Measurements from ENCODE around the gene AFMID. TPM values are rescaled to one million over a fixed set of nuclear protein-coding genes. Genes with fewer than 3 reads are reported as not detected.
A peak's percentile ranks its signal among the peaks of the same experiment; 100 is the strongest.

Gene AFMID
- polyA plus RNA-seq, 3 donors = 7.1 to 45.7 (median 14.2) TPM

DNA sequence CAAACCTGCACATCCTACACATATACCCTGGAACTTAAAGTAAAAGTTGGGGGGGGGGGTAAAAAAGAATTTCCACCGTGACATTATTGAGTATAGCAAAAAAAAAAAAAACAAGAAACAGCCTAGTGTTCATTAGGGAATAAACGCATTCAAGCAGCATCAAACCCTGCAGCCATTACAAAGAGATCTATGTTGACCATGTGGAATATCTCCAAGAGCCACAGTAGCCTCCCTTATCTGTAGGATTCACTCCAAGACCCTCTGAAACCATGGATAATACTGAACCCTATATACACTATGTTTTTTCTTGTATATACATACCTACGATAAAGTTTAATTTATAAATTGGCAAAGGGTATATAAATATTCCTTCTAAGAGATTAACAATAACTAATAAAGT, 21.3 kb downstream of the AFMID start:
- Histone ChIP-seq H3K79me2 (ENCODE audit: insufficient read depth, low read length) (no peaks in the 10 kb centered on the region), H2AFZ (ENCODE audit: insufficient read depth, low read depth, low read length, poor library complexity, severe bottlenecking) (no peak overlapping the region), H3K4me3 (replicated peaks in 1 of 3; ENCODE audit: low read depth in 2 of 3, low read length in 3 of 3) (no peak overlapping the region), H3K27me3 (ENCODE audit: control insufficient read depth in 2 of 2, insufficient read depth in 2 of 2, low read length in 2 of 2) (no peaks in the 10 kb centered on the region), H3K4me2 (replicated peaks; ENCODE audit: extremely low read depth, low read length, poor library complexity, severe bottlenecking) (no peak overlapping the region), H3K9ac (ENCODE audit: insufficient read depth, low read length, poor library complexity, severe bottlenecking) (no peak overlapping the region), H3K27ac (ENCODE audit: low read depth in 1 of 2, low read length in 2 of 2) (no peak overlapping the region), H3K4me1 (ENCODE audit: control insufficient read depth in 1 of 2, insufficient read depth in 2 of 2, low read length in 2 of 2) (no peaks in the 10 kb centered on the region), H3K36me3 (replicated peaks in 1 of 2; ENCODE audit: control insufficient read depth in 1 of 2, insufficient read depth in 2 of 2, low read length in 2 of 2) (peaks cover 2 to 7% of the 10 kb centered on the region in 2 donors), H3K9me3 (replicated peaks in 1 of 2; ENCODE audit: control insufficient read depth in 1 of 2, insufficient read depth in 1 of 2, low read length in 2 of 2) (no peaks in the 10 kb centered on the region), H4K20me1 (ENCODE audit: insufficient read depth, low read length) (no peaks in the 10 kb centered on the region)
- H3K9me3 Mint-ChIP-seq = no peaks in the 10 kb centered on the region
- H3K4me3 Mint-ChIP-seq = no peak overlapping the region
- no CpG with 5 or more reads among the region's 3 CpGs for WGBS (ENCODE audit: insufficient coverage)
- no peak for DNase-seq
- TF ChIP-seq, protein P1, sequence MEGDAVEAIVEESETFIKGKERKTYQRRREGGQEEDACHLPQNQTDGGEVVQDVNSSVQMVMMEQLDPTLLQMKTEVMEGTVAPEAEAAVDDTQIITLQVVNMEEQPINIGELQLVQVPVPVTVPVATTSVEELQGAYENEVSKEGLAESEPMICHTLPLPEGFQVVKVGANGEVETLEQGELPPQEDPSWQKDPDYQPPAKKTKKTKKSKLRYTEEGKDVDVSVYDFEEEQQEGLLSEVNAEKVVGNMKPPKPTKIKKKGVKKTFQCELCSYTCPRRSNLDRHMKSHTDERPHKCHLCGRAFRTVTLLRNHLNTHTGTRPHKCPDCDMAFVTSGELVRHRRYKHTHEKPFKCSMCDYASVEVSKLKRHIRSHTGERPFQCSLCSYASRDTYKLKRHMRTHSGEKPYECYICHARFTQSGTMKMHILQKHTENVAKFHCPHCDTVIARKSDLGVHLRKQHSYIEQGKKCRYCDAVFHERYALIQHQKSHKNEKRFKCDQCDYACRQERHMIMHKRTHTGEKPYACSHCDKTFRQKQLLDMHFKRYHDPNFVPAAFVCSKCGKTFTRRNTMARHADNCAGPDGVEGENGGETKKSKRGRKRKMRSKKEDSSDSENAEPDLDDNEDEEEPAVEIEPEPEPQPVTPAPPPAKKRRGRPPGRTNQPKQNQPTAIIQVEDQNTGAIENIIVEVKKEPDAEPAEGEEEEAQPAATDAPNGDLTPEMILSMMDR (IDR thresholded peaks at IDR 0.05) = no peak
- peaks cover 12% of the 10 kb centered on the region in 2 donors for H3K36me3 Mint-ChIP-seq
- H3K27ac Mint-ChIP-seq = no peak overlapping the region
- intact Hi-C loops (cut with micrococcal nuclease) = no loop called here
- no peaks in the 10 kb centered on the region for H3K4me1 Mint-ChIP-seq
- H3K27me3 Mint-ChIP-seq (ENCODE audit: low read depth in 3 of 3) = peaks cover 0 to 5% (median 3%) of the 10 kb centered on the region in 3 donors

DNA sequence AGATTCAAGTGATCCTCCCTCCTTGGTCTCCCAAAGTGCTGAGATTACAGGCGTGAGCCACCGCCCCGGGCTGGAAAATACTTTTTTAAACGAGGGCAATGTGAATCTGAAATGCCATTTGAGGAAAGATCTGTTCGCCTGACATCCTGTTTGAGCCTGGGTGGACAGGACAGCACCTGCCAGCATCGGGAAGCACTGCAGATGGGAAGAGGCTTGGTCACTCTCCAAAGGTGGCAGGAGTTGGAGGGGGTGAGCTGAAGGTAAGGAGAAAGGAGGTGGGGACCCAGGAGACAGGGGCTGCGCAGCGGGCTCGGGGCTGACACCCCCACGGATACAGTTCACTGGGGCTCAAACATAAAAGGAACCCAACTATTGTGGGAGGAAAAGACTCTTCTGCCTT, 22.9 kb downstream of the AFMID start:
- Histone ChIP-seq H3K9ac (ENCODE audit: insufficient read depth, low read length, poor library complexity, severe bottlenecking) (no peak overlapping the region), H3K4me3 (replicated peaks in 1 of 3; ENCODE audit: low read depth in 2 of 3, low read length in 3 of 3) (no peak overlapping the region), H3K79me2 (ENCODE audit: insufficient read depth, low read length) (peaks cover 11% of the 10 kb centered on the region), H3K4me1 (ENCODE audit: control insufficient read depth in 1 of 2, insufficient read depth in 2 of 2, low read length in 2 of 2) (peaks cover 13 to 15% of the 10 kb centered on the region in 2 donors), H3K4me2 (replicated peaks; ENCODE audit: extremely low read depth, low read length, poor library complexity, severe bottlenecking) (no peak overlapping the region), H3K36me3 (replicated peaks in 1 of 2; ENCODE audit: control insufficient read depth in 1 of 2, insufficient read depth in 2 of 2, low read length in 2 of 2) (peaks cover 0 to 3% of the 10 kb centered on the region in 2 donors), H4K20me1 (ENCODE audit: insufficient read depth, low read length) (no peaks in the 10 kb centered on the region), H2AFZ (ENCODE audit: insufficient read depth, low read depth, low read length, poor library complexity, severe bottlenecking) (no peak overlapping the region), H3K27me3 (ENCODE audit: control insufficient read depth in 2 of 2, insufficient read depth in 2 of 2, low read length in 2 of 2) (no peaks in the 10 kb centered on the region), H3K9me3 (replicated peaks in 1 of 2; ENCODE audit: control insufficient read depth in 1 of 2, insufficient read depth in 1 of 2, low read length in 2 of 2) (no peaks in the 10 kb centered on the region), H3K27ac (ENCODE audit: low read depth in 1 of 2, low read length in 2 of 2) (no peak overlapping the region)
- WGBS (ENCODE audit: insufficient coverage) = 91% methylated on average over 4 of the region's 10 CpGs
- peaks cover 7% of the 10 kb centered on the region for H3K4me1 Mint-ChIP-seq
- TF ChIP-seq, protein P1 (IDR thresholded peaks at IDR 0.05) = no peak
- H3K27me3 Mint-ChIP-seq (ENCODE audit: low read depth in 3 of 3) = peaks cover 0 to 5% (median 3%) of the 10 kb centered on the region in 3 donors
- H3K27ac Mint-ChIP-seq = peak overlapping the region in 1 of 7 donors; percentile 12
- peaks cover 6 to 12% of the 10 kb centered on the region in 2 donors for H3K36me3 Mint-ChIP-seq
- intact Hi-C loops (cut with micrococcal nuclease) = loop anchor here (5.0 kb wide), 1 partner anchor 42 kb away; no protein-coding TSS in a partner anchor
- no peak for DNase-seq
- no peaks in the 10 kb centered on the region for H3K9me3 Mint-ChIP-seq
- no peak overlapping the region for H3K4me3 Mint-ChIP-seq
